Measurements from ENCODE around the gene AIMP1. TPM values are rescaled to one million over a fixed set of nuclear protein-coding genes. Genes with fewer than 3 reads are reported as not detected.

AIMP1 gene
- total and polyA plus RNA-seq, 2 of the 13 experiments (the other 11 are each of a cell fraction or from before 2014, with no cell fraction given), result 28.6 to 82.9 TPM

DNA sequence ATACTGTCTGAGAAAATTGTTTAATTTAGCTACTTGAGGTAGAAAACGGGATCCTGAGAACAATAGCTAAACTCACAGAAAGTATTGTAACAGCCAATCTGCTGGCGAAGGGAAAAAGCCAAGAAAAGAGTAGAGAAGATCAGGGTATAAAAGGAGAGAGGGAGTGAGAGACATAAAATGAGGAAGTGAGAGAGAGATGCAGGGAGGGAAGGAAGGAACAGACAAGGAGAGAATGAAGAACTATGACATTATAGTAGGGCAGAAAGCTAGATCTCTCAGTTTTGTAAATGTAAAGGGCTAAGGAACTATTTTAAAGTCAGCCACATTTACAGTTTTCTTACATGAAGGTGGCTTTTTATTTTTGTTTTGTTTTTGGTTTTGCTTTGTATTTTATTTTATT, 53.9 kb downstream of the AIMP1 start:
- Histone ChIP-seq H3K9ac (ENCODE audit: insufficient read depth, low read depth, low read length) (no peak overlapping the region), H3K9me3 (ENCODE audit: low read length) (no peaks in the 10 kb centered on the region), H3K27ac (ENCODE audit: extremely low read length, insufficient read depth, low read length) (no peak overlapping the region), H2AFZ (ENCODE audit: low read length) (peak overlapping the region; percentile 9), H3K4me3 (replicated peaks in 1 of 3; ENCODE audit: insufficient read depth in 1 of 3, low read depth in 2 of 3, low read length in 3 of 3) (no peak overlapping the region), H3K4me1 (ENCODE audit: insufficient read depth, low read length) (peaks cover 11% of the 10 kb centered on the region), H3K36me3 (replicated peaks in 1 of 2; ENCODE audit: control insufficient read depth in 1 of 2, insufficient read depth in 2 of 2, low read length in 2 of 2) (no peaks in the 10 kb centered on the region), H4K20me1 (ENCODE audit: insufficient read depth, low read length) (no peaks in the 10 kb centered on the region), H3K4me2 (ENCODE audit: low read depth, low read length) (no peak overlapping the region), H3K27me3 (ENCODE audit: control insufficient read depth in 1 of 2, insufficient read depth in 2 of 2, low read length in 2 of 2) (no peaks in the 10 kb centered on the region), H3K79me2 (ENCODE audit: insufficient read depth, low read length) (no peaks in the 10 kb centered on the region)
- 33% methylated on average over 2 of the region's 2 CpGs for WGBS (ENCODE audit: low lambda C conversion rate)
- FAIRE-seq (no peak), ATAC-seq (no peak), DNase-seq (ENCODE audit: low spot score) (no peak)
- ChIA-PET CTCF (ENCODE audit: low intra/inter-chr PET ratio, low total read pairs) (interaction anchor here (1.6 to 2.5 kb wide), 4 partner anchors 42 to 152 kb away, joined by 4 to 29 read pairs (median 6); no protein-coding TSS in a partner anchor), POLR2A (interaction anchor here (1.3 kb wide), 1 partner anchor 26 kb away, joined by 3 read pairs; no protein-coding TSS in a partner anchor)
- no peak for TF ChIP-seq ZNF891 (CRISPR knock-in tag; IDR thresholded peaks at IDR 0.05)
- no peak for TF ChIP-seq TBX3 (IDR thresholded peaks at IDR 0.05; ENCODE audit: borderline replicate concordance)
- TF ChIP-seq, protein P1, sequence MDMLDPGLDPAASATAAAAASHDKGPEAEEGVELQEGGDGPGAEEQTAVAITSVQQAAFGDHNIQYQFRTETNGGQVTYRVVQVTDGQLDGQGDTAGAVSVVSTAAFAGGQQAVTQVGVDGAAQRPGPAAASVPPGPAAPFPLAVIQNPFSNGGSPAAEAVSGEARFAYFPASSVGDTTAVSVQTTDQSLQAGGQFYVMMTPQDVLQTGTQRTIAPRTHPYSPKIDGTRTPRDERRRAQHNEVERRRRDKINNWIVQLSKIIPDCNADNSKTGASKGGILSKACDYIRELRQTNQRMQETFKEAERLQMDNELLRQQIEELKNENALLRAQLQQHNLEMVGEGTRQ (IDR thresholded peaks at IDR 0.05; ENCODE audit: low read depth, low read length), result no peak
- TF ChIP-seq, protein P1 (CRISPR knock-in tag; IDR thresholded peaks at IDR 0.05; ENCODE audit: borderline replicate concordance), result no peak
- no peak for TF ChIP-seq SMARCC2 (IDR thresholded peaks at IDR 0.05)
- TF ChIP-seq NR2F6 (IDR thresholded peaks at IDR 0.05), result no peak
- no peak for TF ChIP-seq NR2F6 (CRISPR knock-in tag; IDR thresholded peaks at IDR 0.05)
- no peak for TF ChIP-seq ZBTB21 (CRISPR knock-in tag; IDR thresholded peaks at IDR 0.05)
- TF ChIP-seq SP4 (CRISPR knock-in tag; IDR thresholded peaks at IDR 0.05), result no peak
- TF ChIP-seq NCOR1 (IDR thresholded peaks at IDR 0.05; ENCODE audit: borderline replicate concordance, low read length), result no peak
- TF ChIP-seq ONECUT2 (CRISPR knock-in tag; IDR thresholded peaks at IDR 0.05), result no peak
- intact Hi-C loops (cut with micrococcal nuclease; ENCODE audit: unreplicated experiment) (no loop called here), in situ Hi-C loops (cut with HindIII; ENCODE audit: extremely low pct_ligation_motif_present, low pct_unique_long_range_greater_than_20kb) (loop anchor here (25.0 kb wide), 1 partner anchor 442 kb away; no protein-coding TSS in a partner anchor)
- BruUV-seq (replicated peaks), result no TSS peak

All from HepG2 (cell line).